ENCODE measurements around the gene HID1.

DNA sequence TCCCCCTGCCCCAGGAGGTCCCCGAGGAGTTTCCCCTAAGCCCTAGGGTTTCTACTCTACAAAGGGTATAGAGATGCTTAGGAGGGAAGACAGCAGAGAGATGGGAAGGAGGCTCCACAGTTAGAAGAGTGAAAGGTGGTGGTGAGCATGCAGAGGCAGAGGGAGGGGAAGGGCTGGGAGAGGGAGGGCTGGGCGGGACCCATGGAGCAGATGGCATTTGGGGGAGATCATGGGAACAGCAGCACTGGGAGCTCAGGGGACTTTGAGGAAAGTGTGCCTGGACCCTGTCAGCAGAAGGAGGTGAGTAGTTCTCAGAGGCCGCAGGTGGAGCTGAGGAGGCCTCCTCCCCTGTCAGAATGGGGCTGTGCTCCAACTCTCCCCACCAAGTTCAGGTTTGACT lies 37.5 kb downstream of the HID1 start:
- TF ChIP-seq, protein P1, sequence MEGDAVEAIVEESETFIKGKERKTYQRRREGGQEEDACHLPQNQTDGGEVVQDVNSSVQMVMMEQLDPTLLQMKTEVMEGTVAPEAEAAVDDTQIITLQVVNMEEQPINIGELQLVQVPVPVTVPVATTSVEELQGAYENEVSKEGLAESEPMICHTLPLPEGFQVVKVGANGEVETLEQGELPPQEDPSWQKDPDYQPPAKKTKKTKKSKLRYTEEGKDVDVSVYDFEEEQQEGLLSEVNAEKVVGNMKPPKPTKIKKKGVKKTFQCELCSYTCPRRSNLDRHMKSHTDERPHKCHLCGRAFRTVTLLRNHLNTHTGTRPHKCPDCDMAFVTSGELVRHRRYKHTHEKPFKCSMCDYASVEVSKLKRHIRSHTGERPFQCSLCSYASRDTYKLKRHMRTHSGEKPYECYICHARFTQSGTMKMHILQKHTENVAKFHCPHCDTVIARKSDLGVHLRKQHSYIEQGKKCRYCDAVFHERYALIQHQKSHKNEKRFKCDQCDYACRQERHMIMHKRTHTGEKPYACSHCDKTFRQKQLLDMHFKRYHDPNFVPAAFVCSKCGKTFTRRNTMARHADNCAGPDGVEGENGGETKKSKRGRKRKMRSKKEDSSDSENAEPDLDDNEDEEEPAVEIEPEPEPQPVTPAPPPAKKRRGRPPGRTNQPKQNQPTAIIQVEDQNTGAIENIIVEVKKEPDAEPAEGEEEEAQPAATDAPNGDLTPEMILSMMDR (IDR thresholded peaks at IDR 0.05) = no peak
- TF ChIP-seq POLR2A (IDR thresholded peaks at IDR 0.05) (no peak), EP300 (IDR thresholded peaks at IDR 0.05) (no peak), POLR2AphosphoS5 (IDR thresholded peaks at IDR 0.05) (no peak)
